Right lobe of liver (tissue), 4 donors: ENCODE data around the gene LRRC8D.

Experiments
- POLR2A ChIP-seq: fragments of 450-650 bp; IDR thresholded peaks from one replicate; pipeline ENCODE4 v1.6.1; 2017; ENCODE audit warnings: antibody characterized with exemption, mild to moderate bottlenecking
- TF ChIP-seq, protein P1 (sequence below), 4 donors: fragments of 200-600 bp in 3 of 4; fragments of 450-650 bp in 1 of 4; IDR thresholded peaks; one replicate each; pipeline versions ENCODE4 v1.5.1 to v1.8.0; 2016 to 2022; ENCODE audit warnings: antibody characterized with exemption in 4 of 4, mild to moderate bottlenecking in 2 of 4
- donor health status: DM: no; HTN: no; CAD: no.
- donor health status: DM: no; HTN: no; CAD: no.
- donor health status: DM: no; HTN: yes; CAD: no.

DNA sequence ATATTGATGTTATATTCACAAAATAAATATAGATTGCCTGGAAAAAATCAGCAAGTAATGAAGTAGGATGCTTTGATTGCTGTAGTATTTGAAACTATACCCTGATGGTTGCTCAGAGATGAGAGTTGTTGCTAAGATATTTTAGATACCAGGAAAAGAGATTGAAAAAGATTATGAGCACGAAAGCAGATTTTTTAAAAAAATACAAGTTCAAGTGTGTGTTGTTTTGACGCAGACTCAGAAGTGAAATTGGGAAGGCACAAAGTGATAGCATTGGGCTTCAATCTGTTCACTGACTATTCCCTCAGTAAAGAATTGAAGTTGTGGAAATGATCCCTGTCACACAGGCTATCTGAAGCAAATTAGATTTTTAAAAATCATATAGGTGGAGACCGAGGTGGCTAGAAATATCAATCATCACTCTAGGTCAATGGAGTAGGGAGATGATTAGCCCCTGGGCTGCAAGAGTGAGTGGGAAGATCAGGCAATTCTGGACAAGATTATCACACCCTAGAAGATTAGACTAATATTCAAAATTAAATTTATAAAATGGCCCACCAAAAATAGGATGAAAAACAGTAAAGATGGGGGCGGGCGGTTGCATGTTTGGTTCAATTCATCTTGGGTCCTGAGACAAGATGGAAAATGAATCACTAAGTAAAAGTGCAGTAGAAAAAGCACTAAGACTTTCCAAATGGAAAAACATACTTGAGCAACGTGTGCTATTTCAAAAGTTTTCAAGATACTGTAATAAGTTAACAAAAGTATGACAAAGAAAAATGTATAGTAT lies 41.5 kb upstream of the LRRC8D start:
- TF ChIP-seq, protein P1, sequence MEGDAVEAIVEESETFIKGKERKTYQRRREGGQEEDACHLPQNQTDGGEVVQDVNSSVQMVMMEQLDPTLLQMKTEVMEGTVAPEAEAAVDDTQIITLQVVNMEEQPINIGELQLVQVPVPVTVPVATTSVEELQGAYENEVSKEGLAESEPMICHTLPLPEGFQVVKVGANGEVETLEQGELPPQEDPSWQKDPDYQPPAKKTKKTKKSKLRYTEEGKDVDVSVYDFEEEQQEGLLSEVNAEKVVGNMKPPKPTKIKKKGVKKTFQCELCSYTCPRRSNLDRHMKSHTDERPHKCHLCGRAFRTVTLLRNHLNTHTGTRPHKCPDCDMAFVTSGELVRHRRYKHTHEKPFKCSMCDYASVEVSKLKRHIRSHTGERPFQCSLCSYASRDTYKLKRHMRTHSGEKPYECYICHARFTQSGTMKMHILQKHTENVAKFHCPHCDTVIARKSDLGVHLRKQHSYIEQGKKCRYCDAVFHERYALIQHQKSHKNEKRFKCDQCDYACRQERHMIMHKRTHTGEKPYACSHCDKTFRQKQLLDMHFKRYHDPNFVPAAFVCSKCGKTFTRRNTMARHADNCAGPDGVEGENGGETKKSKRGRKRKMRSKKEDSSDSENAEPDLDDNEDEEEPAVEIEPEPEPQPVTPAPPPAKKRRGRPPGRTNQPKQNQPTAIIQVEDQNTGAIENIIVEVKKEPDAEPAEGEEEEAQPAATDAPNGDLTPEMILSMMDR (IDR thresholded peaks at IDR 0.05) = no peak
- TF ChIP-seq POLR2A = no peak
